LNCaP clone FGC (cell line): ENCODE measurements around the gene EMP2.

Experiments
- DNase-seq: peaks from one replicate; pipeline ENCODE4 v3.0.0-alpha.2; 2011; ENCODE audit warnings: low read depth
- H3K4me3 ChIP-seq: 2 replicates; pipeline ENCODE4 v1.5.1; 2011; ENCODE audit warnings: mild to moderate bottlenecking, low read depth, low read length, control low read depth
- CTCF ChIP-seq: IDR thresholded peaks from 2 replicates; pipeline ENCODE4 v1.5.1; 2012; ENCODE audit warnings: mild to moderate bottlenecking; ENCODE audit not compliant: control insufficient read depth, insufficient read depth; ENCODE audit errors: extremely low read depth

The EMP2 gene

GRCh38 chr16:10490141-10490540 lies 90.3 kb downstream of the EMP2 start:
- H3K4me3 ChIP-seq: no peak overlapping the region
- DNase-seq: no peak
- no peak for TF ChIP-seq CTCF

GRCh38 chr16:10485698-10486382 lies 94.6 kb downstream of the EMP2 start:
- no peak for DNase-seq
- TF ChIP-seq CTCF: no peak
- H3K4me3 ChIP-seq: no peak overlapping the region

GRCh38 chr16:10485159-10485558 lies 95.2 kb downstream of the EMP2 start:
- no peak for TF ChIP-seq CTCF
- no peak for DNase-seq
- H3K4me3 ChIP-seq: no peak overlapping the region

GRCh38 chr16:10480151-10480550 lies 100.2 kb downstream of the EMP2 start:
- TF ChIP-seq CTCF: no peak

More at GRCh38 chr16:10480151-10480550, 100.2 kb downstream of the EMP2 start:
- DNase-seq: no peak
- H3K4me3 ChIP-seq: no peak overlapping the region
